Measurements from ENCODE around the gene ZFP57.

- no peak for TF ChIP-seq CTCF (conservative IDR thresholded peaks at IDR 0.05; ENCODE audit: low read length)
- TF ChIP-seq EZH2phosphoT487 (IDR thresholded peaks at IDR 0.05; ENCODE audit: borderline replicate concordance), result no peak
Measured at GRCh38 chr6:29666826-29667130, 14.2 kb downstream of the ZFP57 start.
